CD4-positive, CD25-positive, alpha-beta regulatory T cell (primary cell): ENCODE results near the gene CHP1. TPM values are rescaled to one million over a fixed set of nuclear protein-coding genes. Genes with fewer than 3 reads are reported as not detected.
"Not testable (repeated sequence)": the region's sequence is repeated elsewhere in the genome, so short reads cannot be mapped to it uniquely, and the experiment has no call there.

Source experiments
- ATAC-seq, 2 donors: fragments of 150-1000 bp; cut with Tn5 transposase; one replicate each; pipeline ENCODE4 v1.10.0; 2021; ENCODE audit warnings: low read depth in 2 of 2, moderate number of reproducible peaks in 2 of 2, moderate library complexity in 1 of 2
- DNase-seq, 3 donors: peaks; one replicate each; pipeline versions ENCODE4 v3.0.0 to v3.0.0-alpha.2; 2012 to 2022; ENCODE audit warnings: mixed read lengths in 1 of 3
- H3K27ac ChIP-seq: one replicate; pipeline ENCODE4 v1.7.0; 2013; ENCODE audit warnings: mild to moderate bottlenecking, low read length; ENCODE audit not compliant: insufficient read depth, poor library complexity, severe bottlenecking
- H3K27me3 ChIP-seq: one replicate; pipeline ENCODE4 v1.7.0; 2013; ENCODE audit warnings: low read length; ENCODE audit not compliant: control insufficient read depth, insufficient read depth
- H3K36me3 ChIP-seq: one replicate; pipeline ENCODE4 v1.7.0; 2013; ENCODE audit warnings: mild to moderate bottlenecking, low read length, moderate library complexity; ENCODE audit not compliant: control insufficient read depth, insufficient read depth
- H3K4me1 ChIP-seq: 2 replicates; pipeline ENCODE4 v1.7.0; 2013; ENCODE audit warnings: mild to moderate bottlenecking, low read length; ENCODE audit not compliant: insufficient read depth, control insufficient read depth, poor library complexity, severe bottlenecking
- H3K4me3 ChIP-seq: one replicate; pipeline ENCODE4 v1.7.0; 2013; ENCODE audit warnings: low read depth, mild to moderate bottlenecking, low read length, moderate library complexity
- H3K9me3 ChIP-seq, 2 experiments: 1 replicate in 1 of 2; 2 replicates in 1 of 2; pipeline ENCODE4 v1.7.0; 2013; ENCODE audit warnings: low read length in 2 of 2, mild to moderate bottlenecking in 1 of 2, moderate library complexity in 1 of 2; ENCODE audit not compliant: control insufficient read depth in 2 of 2
- H3K27ac Mint-ChIP-seq, 3 donors: one replicate each; pipeline ENCODE4 v1.8.0; 2020 to 2022; ENCODE audit warnings: mild to moderate bottlenecking in 3 of 3, mixed read lengths in 3 of 3, moderate library complexity in 2 of 3
- H3K27me3 Mint-ChIP-seq: one replicate; pipeline ENCODE4 v1.8.0; 2022; ENCODE audit warnings: mild to moderate bottlenecking, mixed read lengths
- H3K36me3 Mint-ChIP-seq: one replicate; pipeline ENCODE4 v1.8.0; 2020; ENCODE audit warnings: mixed read lengths
- H3K4me1 Mint-ChIP-seq, 4 donors: one replicate each; pipeline ENCODE4 v1.8.0; 2020 to 2022; ENCODE audit warnings: mixed read lengths in 4 of 4, mild to moderate bottlenecking in 1 of 4
- H3K4me3 Mint-ChIP-seq, 4 donors: one replicate each; pipeline ENCODE4 v1.8.0; 2020 to 2022; ENCODE audit warnings: mild to moderate bottlenecking in 4 of 4, mixed read lengths in 4 of 4, moderate library complexity in 3 of 4
- H3K9me3 Mint-ChIP-seq, 7 donors: one replicate each; pipeline ENCODE4 v1.8.0; 2020 to 2022; ENCODE audit warnings: mixed read lengths in 7 of 7, mild to moderate bottlenecking in 3 of 7, moderate library complexity in 2 of 7
- polyA plus RNA-seq, 4 donors: library from polyadenylated mRNA; unstranded; fragments of 300-500 nt; fragmentation: Illumina TruSeq; gene quantifications; one replicate each; pipeline ENCODE4 v1.2.3, GENCODE V29; 2021
- total RNA-seq: library from RNA; stranded (reverse); gene quantifications from one replicate; pipeline ENCODE4 v1.2.3, GENCODE V29; 2022

CHP1 gene
- total and polyA plus RNA-seq, 5 donors from 2014 or later = 17.9 to 34.7 (median 20.2) TPM

- no peaks in the 10 kb centered on the region for H3K27me3 Mint-ChIP-seq
- no peaks in the 10 kb centered on the region for H3K9me3 Mint-ChIP-seq
- Histone ChIP-seq H3K4me1 (no peaks in the 10 kb centered on the region), H3K4me3 (no peak overlapping the region), H3K27ac (no peak overlapping the region), H3K9me3 (no peaks in the 10 kb centered on the region), H3K27me3 (no peaks in the 10 kb centered on the region), H3K36me3 (peaks cover 3% of the 10 kb centered on the region)
- no peak for ATAC-seq
- no peak for DNase-seq
- no peak overlapping the region for H3K27ac Mint-ChIP-seq
- H3K4me1 Mint-ChIP-seq = peaks cover 0 to 2% (median 0%) of the 10 kb centered on the region in 4 donors
- H3K4me3 Mint-ChIP-seq = no peak overlapping the region
- H3K36me3 Mint-ChIP-seq = peaks cover 32% of the 10 kb centered on the region
These were observed 25.5 kb downstream of the CHP1 start for GRCh38 chr15:41256577-41257038.

GRCh38 chr15:41258750-41259471 is 27.8 kb downstream of the CHP1 start:
- H3K27ac Mint-ChIP-seq = peak overlapping the region in 1 of 3 donors; percentile 3
- peaks cover 0 to 2% (median 0%) of the 10 kb centered on the region in 4 donors for H3K4me1 Mint-ChIP-seq
- peaks cover 12% of the 10 kb centered on the region for H3K36me3 ChIP-seq
- H3K9me3 ChIP-seq = no peaks in the 10 kb centered on the region
- H3K36me3 Mint-ChIP-seq = peaks cover 44% of the 10 kb centered on the region
- no peaks in the 10 kb centered on the region for H3K9me3 Mint-ChIP-seq
- ATAC-seq (no peak), DNase-seq (no peak)
- H3K4me3 Mint-ChIP-seq = no peak overlapping the region
- no peaks in the 10 kb centered on the region for H3K27me3 ChIP-seq
- no peak overlapping the region for H3K4me3 ChIP-seq
- H3K27me3 Mint-ChIP-seq = no peaks in the 10 kb centered on the region
- H3K4me1 ChIP-seq = no peaks in the 10 kb centered on the region
- no peak overlapping the region for H3K27ac ChIP-seq

- H3K4me3 ChIP-seq = no peak overlapping the region
- H3K27me3 Mint-ChIP-seq = no peaks in the 10 kb centered on the region
- H3K4me1 ChIP-seq = no peaks in the 10 kb centered on the region
- no peaks in the 10 kb centered on the region for H3K4me1 Mint-ChIP-seq
- no peak overlapping the region for H3K27ac Mint-ChIP-seq
- H3K9me3 ChIP-seq = no peaks in the 10 kb centered on the region
- H3K9me3 Mint-ChIP-seq = no peaks in the 10 kb centered on the region
- no peak overlapping the region for H3K27ac ChIP-seq
- DNase-seq (no peak), ATAC-seq (no peak)
- H3K27me3 ChIP-seq = no peaks in the 10 kb centered on the region
- no peak overlapping the region for H3K4me3 Mint-ChIP-seq
- H3K36me3 Mint-ChIP-seq = peaks cover 39% of the 10 kb centered on the region
- H3K36me3 ChIP-seq = peaks cover 14% of the 10 kb centered on the region
These were observed 28.6 kb downstream of the CHP1 start for GRCh38 chr15:41259546-41260189.

GRCh38 chr15:41260924-41261323 is 29.9 kb downstream of the CHP1 start:
- H3K4me1 Mint-ChIP-seq, H3K4me1 ChIP-seq, DNase-seq, H3K4me3 Mint-ChIP-seq, H3K9me3 Mint-ChIP-seq, H3K9me3 ChIP-seq, H3K27me3 ChIP-seq, H3K4me3 ChIP-seq, H3K27me3 Mint-ChIP-seq, ATAC-seq, H3K27ac Mint-ChIP-seq, H3K27ac ChIP-seq: not testable (repeated sequence)
- peaks cover 41% of the 10 kb centered on the region for H3K36me3 Mint-ChIP-seq
- peaks cover 14% of the 10 kb centered on the region for H3K36me3 ChIP-seq

GRCh38 chr15:41262571-41262970 is 31.5 kb downstream of the CHP1 start:
- Histone ChIP-seq H3K27me3 (no peaks in the 10 kb centered on the region), H3K4me1 (no peaks in the 10 kb centered on the region), H3K36me3 (peaks cover 18% of the 10 kb centered on the region), H3K27ac (no peak overlapping the region), H3K9me3 (no peaks in the 10 kb centered on the region), H3K4me3 (no peak overlapping the region)
- Mint-ChIP-seq H3K36me3 (peaks cover 45% of the 10 kb centered on the region), H3K9me3 (no peaks in the 10 kb centered on the region), H3K27ac (no peak overlapping the region), H3K4me1 (peaks cover 0 to 5% (median 0%) of the 10 kb centered on the region in 4 donors), H3K27me3 (no peaks in the 10 kb centered on the region), H3K4me3 (no peak overlapping the region)
- DNase-seq = no peak
- no peak for ATAC-seq

- H3K27ac ChIP-seq = no peak overlapping the region
- no peak for DNase-seq
- H3K9me3 ChIP-seq = no peaks in the 10 kb centered on the region
- ATAC-seq = no peak
- no peaks in the 10 kb centered on the region for H3K4me1 ChIP-seq
- Mint-ChIP-seq H3K36me3 (peaks cover 35% of the 10 kb centered on the region), H3K9me3 (no peaks in the 10 kb centered on the region), H3K27me3 (no peaks in the 10 kb centered on the region), H3K4me1 (peaks cover 0 to 5% (median 1%) of the 10 kb centered on the region in 4 donors), H3K27ac (peak overlapping the region in 1 of 3 donors; percentile 75), H3K4me3 (no peak overlapping the region)
- no peaks in the 10 kb centered on the region for H3K27me3 ChIP-seq
- H3K4me3 ChIP-seq = no peak overlapping the region
- H3K36me3 ChIP-seq = peaks cover 18% of the 10 kb centered on the region
These were observed 32.9 kb downstream of the CHP1 start for GRCh38 chr15:41263891-41264351.

GRCh38 chr15:41269887-41270286 is 38.8 kb downstream of the CHP1 start:
- H3K4me1 Mint-ChIP-seq = peaks cover 0 to 5% (median 1%) of the 10 kb centered on the region in 4 donors
- H3K36me3 Mint-ChIP-seq = peaks cover 27% of the 10 kb centered on the region
- H3K4me1 ChIP-seq = no peaks in the 10 kb centered on the region
- no peaks in the 10 kb centered on the region for H3K27me3 ChIP-seq
- H3K9me3 Mint-ChIP-seq = no peaks in the 10 kb centered on the region
- no peak overlapping the region for H3K27ac Mint-ChIP-seq
- H3K4me3 Mint-ChIP-seq = no peak overlapping the region
- H3K27me3 Mint-ChIP-seq = no peaks in the 10 kb centered on the region
- H3K27ac ChIP-seq = no peak overlapping the region
- peaks cover 11% of the 10 kb centered on the region for H3K36me3 ChIP-seq
- DNase-seq (no peak), ATAC-seq (no peak)
- H3K4me3 ChIP-seq = no peak overlapping the region
- H3K9me3 ChIP-seq = no peaks in the 10 kb centered on the region
